MM.1S (cell line): ENCODE data around the gene ADCY3.

Experiments used
- EZH2 ChIP-seq: fragments of 300-600 bp; sonication (generic); optimal IDR thresholded peaks from 2 replicates; pipeline ENCODE3; 2017; ENCODE audit warnings: low read depth, mild to moderate bottlenecking, antibody characterized with exemption, low read length, mixed read lengths
- TF ChIP-seq, protein P1 (sequence below): fragments of 300-600 bp; sonication (generic); IDR thresholded peaks from 2 replicates; pipeline ENCODE4 v1.5.1; 2016; ENCODE audit warnings: antibody characterized with exemption, low read length, mixed read lengths

DNA sequence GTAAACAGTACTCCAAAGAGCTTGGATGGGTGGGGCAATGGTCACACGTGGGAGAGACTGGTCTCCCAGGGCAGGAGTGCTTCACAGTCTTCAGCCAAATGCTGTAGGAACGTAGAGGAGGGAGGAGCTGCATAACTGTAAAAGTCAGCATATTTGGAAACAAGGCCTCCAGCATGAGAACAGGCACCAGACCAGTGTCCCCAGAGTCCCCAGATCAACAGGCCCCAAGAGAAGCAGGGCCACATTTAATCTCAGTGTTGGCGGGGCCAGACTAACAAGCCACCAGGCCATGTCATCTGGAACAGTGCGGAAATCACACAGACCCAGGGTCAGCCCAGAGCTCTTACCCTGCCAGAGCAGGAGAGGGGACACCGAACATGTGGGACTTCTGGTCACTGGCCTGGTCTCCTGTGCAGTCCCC, 63.2 kb downstream of the ADCY3 start:
- TF ChIP-seq, protein P1, sequence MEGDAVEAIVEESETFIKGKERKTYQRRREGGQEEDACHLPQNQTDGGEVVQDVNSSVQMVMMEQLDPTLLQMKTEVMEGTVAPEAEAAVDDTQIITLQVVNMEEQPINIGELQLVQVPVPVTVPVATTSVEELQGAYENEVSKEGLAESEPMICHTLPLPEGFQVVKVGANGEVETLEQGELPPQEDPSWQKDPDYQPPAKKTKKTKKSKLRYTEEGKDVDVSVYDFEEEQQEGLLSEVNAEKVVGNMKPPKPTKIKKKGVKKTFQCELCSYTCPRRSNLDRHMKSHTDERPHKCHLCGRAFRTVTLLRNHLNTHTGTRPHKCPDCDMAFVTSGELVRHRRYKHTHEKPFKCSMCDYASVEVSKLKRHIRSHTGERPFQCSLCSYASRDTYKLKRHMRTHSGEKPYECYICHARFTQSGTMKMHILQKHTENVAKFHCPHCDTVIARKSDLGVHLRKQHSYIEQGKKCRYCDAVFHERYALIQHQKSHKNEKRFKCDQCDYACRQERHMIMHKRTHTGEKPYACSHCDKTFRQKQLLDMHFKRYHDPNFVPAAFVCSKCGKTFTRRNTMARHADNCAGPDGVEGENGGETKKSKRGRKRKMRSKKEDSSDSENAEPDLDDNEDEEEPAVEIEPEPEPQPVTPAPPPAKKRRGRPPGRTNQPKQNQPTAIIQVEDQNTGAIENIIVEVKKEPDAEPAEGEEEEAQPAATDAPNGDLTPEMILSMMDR, result no peak
- no peak for TF ChIP-seq EZH2
